PFSK-1 (cell line): ENCODE results near the gene DCLRE1B.

Experiments
- TAF1 ChIP-seq: IDR thresholded peaks from 2 replicates; pipeline ENCODE4 v1.6.1; 2012; ENCODE audit warnings: low read length, control low read depth, borderline replicate concordance; ENCODE audit not compliant: insufficient read depth
- TF ChIP-seq, protein P1 (sequence below), 2 experiments: IDR thresholded peaks; 2 replicates each; pipeline versions ENCODE4 v1.6.1 to v1.8.0; 2011 to 2012; ENCODE audit warnings: low read depth in 2 of 2, low read length in 2 of 2, control low read depth in 1 of 2, inconsistent platforms in 1 of 2, mild to moderate bottlenecking in 1 of 2, moderate library complexity in 1 of 2; ENCODE audit not compliant: insufficient read depth in 1 of 2

DNA sequence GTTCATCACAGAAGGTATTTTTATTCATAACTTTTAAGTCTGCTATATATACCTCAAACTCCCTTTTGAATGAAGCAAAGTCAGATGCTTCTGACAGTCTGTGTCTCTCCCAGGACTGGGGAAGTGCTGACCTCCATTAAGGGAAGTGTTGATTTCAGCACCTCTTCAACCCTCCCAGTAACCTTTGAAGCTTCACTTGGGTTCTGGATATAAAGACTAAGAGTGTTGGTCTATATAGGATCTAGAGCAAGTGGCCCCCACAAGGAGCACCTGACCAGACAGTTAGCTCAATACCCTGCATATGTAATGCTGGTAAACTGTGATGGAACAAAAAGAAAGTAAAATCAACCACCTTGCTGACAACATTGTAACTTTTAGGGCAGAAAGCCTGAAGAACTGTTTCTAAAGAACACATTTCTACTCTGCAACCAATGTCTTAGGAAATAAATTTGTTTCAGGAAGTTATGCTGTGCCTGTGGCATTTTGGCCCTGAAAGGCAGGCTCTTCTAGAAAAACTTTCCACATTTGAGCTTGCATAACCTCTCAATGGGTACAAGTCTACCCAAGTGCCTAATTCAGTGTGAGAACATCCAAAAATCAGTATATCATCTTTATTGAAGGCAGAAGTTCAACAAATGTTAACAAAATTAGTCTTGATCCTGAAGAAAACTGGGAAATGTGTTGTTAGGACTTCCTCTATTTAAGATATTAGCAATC, 32.7 kb upstream of the DCLRE1B start:
- TF ChIP-seq TAF1, result no peak
- TF ChIP-seq, protein P1, sequence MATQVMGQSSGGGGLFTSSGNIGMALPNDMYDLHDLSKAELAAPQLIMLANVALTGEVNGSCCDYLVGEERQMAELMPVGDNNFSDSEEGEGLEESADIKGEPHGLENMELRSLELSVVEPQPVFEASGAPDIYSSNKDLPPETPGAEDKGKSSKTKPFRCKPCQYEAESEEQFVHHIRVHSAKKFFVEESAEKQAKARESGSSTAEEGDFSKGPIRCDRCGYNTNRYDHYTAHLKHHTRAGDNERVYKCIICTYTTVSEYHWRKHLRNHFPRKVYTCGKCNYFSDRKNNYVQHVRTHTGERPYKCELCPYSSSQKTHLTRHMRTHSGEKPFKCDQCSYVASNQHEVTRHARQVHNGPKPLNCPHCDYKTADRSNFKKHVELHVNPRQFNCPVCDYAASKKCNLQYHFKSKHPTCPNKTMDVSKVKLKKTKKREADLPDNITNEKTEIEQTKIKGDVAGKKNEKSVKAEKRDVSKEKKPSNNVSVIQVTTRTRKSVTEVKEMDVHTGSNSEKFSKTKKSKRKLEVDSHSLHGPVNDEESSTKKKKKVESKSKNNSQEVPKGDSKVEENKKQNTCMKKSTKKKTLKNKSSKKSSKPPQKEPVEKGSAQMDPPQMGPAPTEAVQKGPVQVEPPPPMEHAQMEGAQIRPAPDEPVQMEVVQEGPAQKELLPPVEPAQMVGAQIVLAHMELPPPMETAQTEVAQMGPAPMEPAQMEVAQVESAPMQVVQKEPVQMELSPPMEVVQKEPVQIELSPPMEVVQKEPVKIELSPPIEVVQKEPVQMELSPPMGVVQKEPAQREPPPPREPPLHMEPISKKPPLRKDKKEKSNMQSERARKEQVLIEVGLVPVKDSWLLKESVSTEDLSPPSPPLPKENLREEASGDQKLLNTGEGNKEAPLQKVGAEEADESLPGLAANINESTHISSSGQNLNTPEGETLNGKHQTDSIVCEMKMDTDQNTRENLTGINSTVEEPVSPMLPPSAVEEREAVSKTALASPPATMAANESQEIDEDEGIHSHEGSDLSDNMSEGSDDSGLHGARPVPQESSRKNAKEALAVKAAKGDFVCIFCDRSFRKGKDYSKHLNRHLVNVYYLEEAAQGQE (IDR thresholded peaks at IDR 0.05; ENCODE audit: insufficient read depth in 1 of 2, low read depth in 2 of 2, low read length in 2 of 2), result no peak
